Tibial nerve (tissue), 4 donors: ENCODE data around the gene MFSD12. TPM values are rescaled to one million over a fixed set of nuclear protein-coding genes. Genes with fewer than 3 reads are reported as not detected.

ENCODE experiments used
- DNase-seq, 2 donors: peaks; one replicate each; pipeline ENCODE4 v3.0.0-alpha.2; 2019; ENCODE audit warnings: low spot score in 2 of 2
- H3K27ac ChIP-seq, 4 donors: fragments of 200-600 bp; sonication (generic) in 3 of 4; one replicate each; pipeline ENCODE4 v1.5.1; 2017 to 2019; ENCODE audit warnings: mild to moderate bottlenecking in 1 of 4
- H3K27me3 ChIP-seq, 2 donors: fragments of 200-600 bp; sonication (generic) in 1 of 2; one replicate each; pipeline versions ENCODE4 v1.5.1 to v1.6.0; 2017 to 2019
- H3K36me3 ChIP-seq, 3 donors: fragments of 200-600 bp; sonication (generic); one replicate each; pipeline ENCODE4 v1.5.1; 2018 to 2019
- H3K4me1 ChIP-seq, 4 donors: fragments of 200-600 bp; sonication (generic) in 3 of 4; one replicate each; pipeline ENCODE4 v1.5.1; 2017 to 2019
- H3K4me3 ChIP-seq, 4 donors: fragments of 200-600 bp; sonication (generic) in 3 of 4; one replicate each; pipeline ENCODE4 v1.5.1; 2017 to 2019; ENCODE audit warnings: mild to moderate bottlenecking in 1 of 4, moderate library complexity in 1 of 4
- H3K9me3 ChIP-seq, 4 donors: fragments of 200-600 bp; sonication (generic) in 3 of 4; one replicate each; pipeline ENCODE4 v1.5.1; 2017 to 2019
- EP300 ChIP-seq, 2 donors: sonication (generic); formaldehyde crosslinking; IDR thresholded peaks; one replicate each; pipeline ENCODE4 v1.6.1; 2017; ENCODE audit warnings: antibody characterized with exemption in 2 of 2, mild to moderate bottlenecking in 1 of 2
- POLR2A ChIP-seq, 2 donors: fragments of 450-650 bp; IDR thresholded peaks; one replicate each; pipeline ENCODE4 v1.6.1; 2017; ENCODE audit warnings: antibody characterized with exemption in 2 of 2, mild to moderate bottlenecking in 2 of 2, moderate library complexity in 2 of 2
- WGBS, 2 donors: methylation state at CpG; one replicate each; pipeline ENCODE4 v1.1.5; 2018; 5-methylcytosine and 5-hydroxymethylcytosine counted together
- total RNA-seq, 4 donors: library from RNA; depleted of rRNA; stranded (reverse); fragments of >200 nt; gene quantifications; one replicate each; pipeline ENCODE4 v1.1.0, GENCODE V29; 2016
- TF ChIP-seq, protein P1 (sequence below), 5 experiments: fragments of 200-600 bp in 3 of 5; fragments of 450-650 bp in 2 of 5; sonication (generic) in 3 of 5; IDR thresholded peaks; one replicate each; pipeline ENCODE4 v1.5.1; 2016 to 2019; ENCODE audit warnings: antibody characterized with exemption in 5 of 5, mild to moderate bottlenecking in 3 of 5, moderate library complexity in 2 of 5

MFSD12 gene
- total RNA-seq, 4 donors from 2014 or later: 45.7 to 108 (median 62.8) TPM

DNA sequence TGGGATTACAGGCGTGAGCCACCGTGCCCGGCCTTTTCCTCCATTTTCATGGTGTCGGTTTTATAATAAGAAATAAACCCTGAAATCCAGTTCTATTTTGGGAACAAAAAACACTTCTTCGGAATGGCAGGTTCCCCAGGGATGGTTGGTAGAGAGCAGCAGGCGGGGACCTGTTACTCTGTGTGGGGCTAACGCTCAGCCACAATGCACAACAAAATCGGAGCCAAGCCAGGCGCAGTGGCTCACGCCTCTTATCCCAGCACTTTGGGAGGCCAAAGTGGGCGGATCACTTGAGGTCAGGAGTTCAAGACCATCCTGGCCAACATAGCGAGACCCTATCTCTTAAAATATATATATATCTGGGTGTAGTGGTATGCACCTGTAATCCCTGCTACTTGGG is 43.6 kb upstream of the MFSD12 start:
- peaks cover 0 to 6% of the 10 kb centered on the region in 2 donors for H3K27me3 ChIP-seq
- WGBS, 2 donors: 87 to 88% methylated on average over 12 of the region's 12 CpGs
- H3K27ac ChIP-seq: peak overlapping the region in 1 of 4 donors; percentile 82
- DNase-seq: no peak
- H3K36me3 ChIP-seq: peaks cover 0 to 26% (median 0%) of the 10 kb centered on the region in 3 donors
- H3K4me3 ChIP-seq: no peak overlapping the region
- peaks cover 0 to 33% (median 20%) of the 10 kb centered on the region in 4 donors for H3K4me1 ChIP-seq
- TF ChIP-seq EP300 (IDR thresholded peaks at IDR 0.05): no peak
- TF ChIP-seq POLR2A (IDR thresholded peaks at IDR 0.05): no peak
- TF ChIP-seq, protein P1, sequence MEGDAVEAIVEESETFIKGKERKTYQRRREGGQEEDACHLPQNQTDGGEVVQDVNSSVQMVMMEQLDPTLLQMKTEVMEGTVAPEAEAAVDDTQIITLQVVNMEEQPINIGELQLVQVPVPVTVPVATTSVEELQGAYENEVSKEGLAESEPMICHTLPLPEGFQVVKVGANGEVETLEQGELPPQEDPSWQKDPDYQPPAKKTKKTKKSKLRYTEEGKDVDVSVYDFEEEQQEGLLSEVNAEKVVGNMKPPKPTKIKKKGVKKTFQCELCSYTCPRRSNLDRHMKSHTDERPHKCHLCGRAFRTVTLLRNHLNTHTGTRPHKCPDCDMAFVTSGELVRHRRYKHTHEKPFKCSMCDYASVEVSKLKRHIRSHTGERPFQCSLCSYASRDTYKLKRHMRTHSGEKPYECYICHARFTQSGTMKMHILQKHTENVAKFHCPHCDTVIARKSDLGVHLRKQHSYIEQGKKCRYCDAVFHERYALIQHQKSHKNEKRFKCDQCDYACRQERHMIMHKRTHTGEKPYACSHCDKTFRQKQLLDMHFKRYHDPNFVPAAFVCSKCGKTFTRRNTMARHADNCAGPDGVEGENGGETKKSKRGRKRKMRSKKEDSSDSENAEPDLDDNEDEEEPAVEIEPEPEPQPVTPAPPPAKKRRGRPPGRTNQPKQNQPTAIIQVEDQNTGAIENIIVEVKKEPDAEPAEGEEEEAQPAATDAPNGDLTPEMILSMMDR (IDR thresholded peaks at IDR 0.05): no peak
- H3K9me3 ChIP-seq: no peaks in the 10 kb centered on the region

DNA sequence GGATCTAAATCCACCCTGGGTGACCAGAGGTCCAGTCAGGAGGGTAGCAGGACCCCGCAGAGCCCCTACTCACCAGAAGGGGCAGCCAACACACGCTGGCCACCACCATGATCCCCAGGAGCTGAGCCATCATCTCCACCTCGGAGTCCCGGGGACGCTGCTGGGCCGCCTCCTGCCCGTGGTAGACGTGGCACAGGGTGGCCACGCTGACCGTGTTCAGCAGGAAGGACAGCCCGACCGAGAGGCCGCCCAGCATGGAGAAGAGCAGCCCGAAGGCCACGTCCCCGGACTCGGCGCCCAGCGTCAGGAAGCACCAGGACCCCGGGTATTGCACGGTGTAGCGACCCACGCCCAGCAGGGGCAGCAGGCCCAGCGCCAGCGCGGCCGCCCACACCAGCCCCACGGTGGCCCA is 42.4 kb upstream of the MFSD12 start:
- Histone ChIP-seq H3K4me3 (no peak overlapping the region), H3K27ac (no peak overlapping the region), H3K4me1 (peaks cover 0 to 21% (median 9%) of the 10 kb centered on the region in 4 donors), H3K27me3 (peaks cover 0 to 6% of the 10 kb centered on the region in 2 donors), H3K36me3 (peaks cover 0 to 34% (median 0%) of the 10 kb centered on the region in 3 donors), H3K9me3 (no peaks in the 10 kb centered on the region)
- WGBS, 2 donors: 60 to 92% methylated on average over 1 to 24 of the region's 28 CpGs
- no peak for DNase-seq
- TF ChIP-seq POLR2A (IDR thresholded peaks at IDR 0.05): no peak
- TF ChIP-seq, protein P1 (IDR thresholded peaks at IDR 0.05): no peak
- TF ChIP-seq EP300 (IDR thresholded peaks at IDR 0.05): no peak

DNA sequence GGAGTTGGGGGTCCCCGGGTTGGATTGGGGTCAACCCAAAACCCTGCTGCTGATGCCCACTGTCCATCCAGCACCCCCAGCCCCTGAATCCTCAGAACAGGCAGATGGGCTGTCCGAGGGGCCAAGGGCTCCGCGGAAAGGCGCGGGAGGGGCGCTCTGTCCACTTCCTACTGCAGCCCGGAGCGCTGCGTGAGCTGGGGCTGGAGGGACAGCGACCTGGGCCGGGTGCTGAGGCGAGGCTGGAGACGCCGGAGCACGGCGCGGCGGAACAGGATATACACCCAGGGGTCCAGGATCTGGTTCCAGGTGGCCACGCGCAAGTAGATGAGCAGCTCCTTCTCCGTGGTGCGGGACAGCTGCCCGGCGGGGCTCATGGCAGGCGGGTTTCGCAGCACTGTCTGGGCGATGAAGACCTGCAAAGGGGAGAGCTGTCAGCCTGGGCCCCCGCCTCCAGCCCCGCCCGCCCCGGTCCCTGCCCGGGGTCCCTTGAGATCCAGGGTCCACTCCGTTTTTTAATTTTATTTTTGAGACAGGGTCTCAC is 38.2 kb upstream of the MFSD12 start:
- DNase-seq: no peak
- TF ChIP-seq, protein P1 (IDR thresholded peaks at IDR 0.05): no peak
- TF ChIP-seq POLR2A (IDR thresholded peaks at IDR 0.05): no peak
- TF ChIP-seq EP300 (IDR thresholded peaks at IDR 0.05): no peak
- Histone ChIP-seq H3K27ac (no peak overlapping the region), H3K36me3 (peaks cover 0 to 43% (median 0%) of the 10 kb centered on the region in 3 donors), H3K9me3 (no peaks in the 10 kb centered on the region), H3K4me1 (no peaks in the 10 kb centered on the region), H3K4me3 (no peak overlapping the region), H3K27me3 (no peaks in the 10 kb centered on the region)
- 71 to 82% methylated on average over 19 to 24 of the region's 34 CpGs for WGBS, 2 donors

DNA sequence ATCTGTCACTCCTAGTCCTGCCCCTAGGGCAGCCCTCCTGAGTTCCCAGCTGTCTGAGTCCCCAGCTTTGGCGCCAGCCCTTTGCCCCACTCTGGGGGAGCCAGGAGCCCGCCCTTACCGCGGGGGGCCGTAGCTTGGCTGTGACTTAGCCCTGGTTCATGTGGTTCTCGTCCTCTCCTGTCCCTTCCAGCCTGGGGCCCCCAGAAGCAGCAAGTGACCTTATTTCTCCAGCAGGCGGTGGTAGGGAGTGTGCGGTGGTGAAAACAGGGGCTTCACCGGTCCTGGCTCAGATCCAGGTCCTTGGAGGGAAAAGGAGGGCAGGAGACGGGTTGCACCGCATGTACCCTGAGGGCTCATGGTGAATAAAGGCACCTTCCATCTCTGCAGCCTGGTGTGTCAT is 35.8 kb upstream of the MFSD12 start:
- TF ChIP-seq POLR2A (IDR thresholded peaks at IDR 0.05) (no peak), EP300 (IDR thresholded peaks at IDR 0.05) (no peak)
- TF ChIP-seq, protein P1 (IDR thresholded peaks at IDR 0.05): no peak
- H3K27ac ChIP-seq: no peak overlapping the region
- 46 to 47% methylated on average over 11 of the region's 11 CpGs for WGBS, 2 donors
- H3K9me3 ChIP-seq: no peaks in the 10 kb centered on the region
- H3K27me3 ChIP-seq: no peaks in the 10 kb centered on the region
- no peak overlapping the region for H3K4me3 ChIP-seq
- peaks cover 0 to 27% (median 0%) of the 10 kb centered on the region in 3 donors for H3K36me3 ChIP-seq
- H3K4me1 ChIP-seq: no peaks in the 10 kb centered on the region
- DNase-seq: no peak

DNA sequence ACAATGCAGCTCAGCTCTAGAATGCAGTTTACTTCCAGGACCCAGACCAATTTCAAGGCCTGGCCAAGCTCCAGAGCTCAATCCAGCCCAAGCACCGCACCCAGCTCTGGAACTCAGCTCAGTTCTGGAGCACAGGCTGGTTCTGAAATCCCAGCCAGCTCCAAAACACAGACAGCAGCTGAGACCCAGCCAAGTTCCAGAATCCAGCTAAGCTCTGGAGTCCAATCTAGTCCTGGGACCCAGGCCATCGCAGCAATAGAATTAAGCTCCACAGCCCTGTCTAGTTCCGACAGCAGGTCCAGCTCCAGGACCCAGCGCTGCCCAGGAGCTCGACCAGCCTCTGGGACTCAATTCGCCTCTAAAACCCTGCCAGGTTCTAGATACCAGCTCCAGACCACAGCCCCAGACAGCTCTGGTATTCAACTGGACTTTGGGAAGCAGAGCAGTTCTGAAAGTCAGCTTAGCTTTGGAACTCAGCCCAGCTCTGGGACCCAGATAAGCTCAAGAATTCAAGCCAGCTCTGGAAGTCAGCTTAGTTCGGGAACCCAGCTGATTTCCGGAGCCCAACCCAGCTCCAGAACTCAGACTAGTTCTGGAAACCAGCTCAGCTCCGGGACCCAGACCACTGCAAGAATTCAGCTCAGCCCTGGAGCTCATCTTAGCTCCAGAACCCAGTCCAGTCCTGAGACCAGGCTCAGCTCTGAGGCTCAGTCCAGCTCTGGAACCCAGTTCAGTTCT is 34.7 kb upstream of the MFSD12 start:
- WGBS, 2 donors: 84 to 94% methylated on average over 8 to 9 of the region's 9 CpGs
- no peaks in the 10 kb centered on the region for H3K4me1 ChIP-seq
- DNase-seq: no peak
- H3K4me3 ChIP-seq: no peak overlapping the region
- no peaks in the 10 kb centered on the region for H3K9me3 ChIP-seq
- no peaks in the 10 kb centered on the region for H3K27me3 ChIP-seq
- H3K27ac ChIP-seq: no peak overlapping the region
- peaks cover 0 to 18% (median 0%) of the 10 kb centered on the region in 3 donors for H3K36me3 ChIP-seq
- TF ChIP-seq POLR2A (IDR thresholded peaks at IDR 0.05) (no peak), EP300 (IDR thresholded peaks at IDR 0.05) (no peak)
- TF ChIP-seq, protein P1 (IDR thresholded peaks at IDR 0.05): no peak
